Muscle layer of duodenum (tissue), 2 donors: ENCODE results near the gene TOM1L2.
A peak's percentile ranks its signal among the peaks of the same experiment; 100 is the strongest.

ENCODE experiments used
- H3K27ac ChIP-seq: one replicate; pipeline ENCODE4 v1.7.0; 2013; ENCODE audit warnings: mild to moderate bottlenecking, low read length
- H3K27me3 ChIP-seq: one replicate; pipeline ENCODE4 v1.7.0; 2013; ENCODE audit warnings: low read depth, mild to moderate bottlenecking, control low read depth, low read length
- H3K36me3 ChIP-seq, 2 donors: one replicate each; pipeline ENCODE4 v1.7.0; 2013; ENCODE audit warnings: low read length in 2 of 2, control low read depth in 1 of 2, mild to moderate bottlenecking in 1 of 2; ENCODE audit not compliant: insufficient read depth in 2 of 2, control insufficient read depth in 1 of 2
- H3K4me1 ChIP-seq, 2 donors: one replicate each; pipeline ENCODE4 v1.7.0; 2013; ENCODE audit warnings: low read length in 2 of 2, mild to moderate bottlenecking in 2 of 2, control low read depth in 1 of 2, moderate library complexity in 1 of 2; ENCODE audit not compliant: insufficient read depth in 2 of 2, control insufficient read depth in 1 of 2
- H3K4me3 ChIP-seq, 2 donors: one replicate each; pipeline ENCODE4 v1.7.0; 2013; ENCODE audit warnings: low read length in 2 of 2, low read depth in 1 of 2, mild to moderate bottlenecking in 1 of 2
- H3K9me3 ChIP-seq, 2 donors: one replicate each; pipeline ENCODE4 v1.7.0; 2013; ENCODE audit warnings: low read length in 2 of 2, control low read depth in 1 of 2, mild to moderate bottlenecking in 1 of 2; ENCODE audit not compliant: control insufficient read depth in 1 of 2
- donor health status: healthy.

Gene TOM1L2

DNA sequence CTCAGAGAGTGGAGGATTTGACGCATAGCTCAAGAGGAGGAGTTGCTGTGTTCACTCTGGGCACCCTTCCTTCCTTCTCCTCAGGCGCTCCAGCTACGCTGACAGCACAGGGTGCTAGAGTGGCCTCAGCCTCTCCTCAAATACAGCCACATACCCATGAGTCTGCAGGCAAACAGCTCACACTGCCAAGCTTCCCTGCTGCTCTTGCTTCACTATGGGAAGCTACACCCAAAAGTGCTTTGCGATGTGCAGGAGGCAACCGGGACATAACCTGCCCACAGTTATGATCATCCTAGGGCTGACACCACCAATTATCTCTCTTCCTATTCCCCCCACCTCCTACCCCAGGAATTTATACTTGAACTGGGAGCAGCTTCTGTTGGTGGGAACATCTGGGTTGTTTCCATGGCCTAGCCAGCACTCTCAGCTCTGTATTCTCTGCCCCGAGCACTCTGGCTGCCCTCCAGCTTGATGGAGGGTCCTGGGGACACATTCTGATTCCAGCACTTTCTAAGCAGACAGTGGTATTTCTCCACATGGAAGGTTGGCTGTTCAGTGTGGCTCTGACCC, 95.2 kb downstream of the TOM1L2 start:
- peaks cover 32 to 62% of the 10 kb centered on the region in 2 donors for H3K4me1 ChIP-seq
- peaks cover 12 to 20% of the 10 kb centered on the region in 2 donors for H3K36me3 ChIP-seq
- H3K9me3 ChIP-seq, result no peaks in the 10 kb centered on the region
- peak overlapping the region; percentile 64 for H3K27ac ChIP-seq
- peak overlapping the region in 1 of 2 donors; percentile 39 for H3K4me3 ChIP-seq
- no peaks in the 10 kb centered on the region for H3K27me3 ChIP-seq

DNA sequence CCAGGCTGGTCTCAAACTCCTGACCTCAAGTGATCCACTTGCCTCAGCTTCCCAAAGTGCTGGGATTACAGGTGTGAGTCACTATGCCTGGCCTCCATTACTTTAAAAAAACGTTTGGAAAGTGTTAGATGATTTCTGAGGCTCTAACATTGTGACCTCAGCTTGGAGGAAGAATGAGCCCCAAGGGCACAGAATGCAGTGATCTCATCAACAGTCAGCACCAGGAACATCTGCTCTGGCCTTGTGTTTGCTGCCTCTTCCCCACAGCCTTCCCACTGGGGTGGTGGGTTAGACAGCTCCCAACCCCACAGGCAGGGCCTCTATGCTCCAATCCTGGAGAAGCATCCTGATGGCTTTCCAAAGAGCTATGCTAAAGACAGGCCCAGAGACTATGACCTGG, 97.7 kb downstream of the TOM1L2 start:
- no peak overlapping the region for H3K27ac ChIP-seq
- no peak overlapping the region for H3K4me3 ChIP-seq
- peaks cover 32 to 57% of the 10 kb centered on the region in 2 donors for H3K4me1 ChIP-seq

DNA sequence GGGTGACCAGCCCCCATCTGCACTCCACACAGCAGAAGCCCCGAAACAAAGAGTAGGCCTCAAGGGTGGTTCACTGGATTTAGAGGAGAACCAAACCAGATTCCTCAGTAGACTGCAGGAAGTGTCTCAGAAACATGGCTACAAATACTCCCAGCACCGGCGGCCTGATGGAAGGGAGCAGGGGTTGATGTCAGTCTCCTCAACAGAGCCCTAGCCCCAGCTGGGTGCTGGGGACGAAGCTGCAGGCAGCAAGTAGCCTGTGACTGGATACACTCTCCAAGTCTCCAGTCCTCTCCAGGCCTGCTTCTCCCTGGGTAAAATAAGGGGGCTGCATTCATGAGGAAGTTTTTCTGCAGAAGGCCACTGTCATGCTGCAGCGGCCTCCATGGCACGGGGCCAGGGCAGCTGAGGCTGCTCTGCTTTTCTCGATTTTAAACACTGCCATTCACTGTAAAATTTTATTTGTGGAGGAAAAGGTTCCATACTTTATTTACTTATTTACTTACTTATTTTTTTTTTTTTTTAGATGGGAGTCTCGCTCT, 98.7 kb downstream of the TOM1L2 start:
- Histone ChIP-seq H3K4me3 (no peak overlapping the region), H3K27me3 (no peaks in the 10 kb centered on the region), H3K27ac (no peak overlapping the region), H3K36me3 (peaks cover 3 to 6% of the 10 kb centered on the region in 2 donors), H3K9me3 (no peaks in the 10 kb centered on the region), H3K4me1 (peaks cover 30 to 57% of the 10 kb centered on the region in 2 donors)

More for the DNA sequence above, 97.7 kb downstream of the TOM1L2 start:
- Histone ChIP-seq H3K27me3 (no peaks in the 10 kb centered on the region), H3K9me3 (no peaks in the 10 kb centered on the region), H3K36me3 (peaks cover 7 to 10% of the 10 kb centered on the region in 2 donors)

DNA sequence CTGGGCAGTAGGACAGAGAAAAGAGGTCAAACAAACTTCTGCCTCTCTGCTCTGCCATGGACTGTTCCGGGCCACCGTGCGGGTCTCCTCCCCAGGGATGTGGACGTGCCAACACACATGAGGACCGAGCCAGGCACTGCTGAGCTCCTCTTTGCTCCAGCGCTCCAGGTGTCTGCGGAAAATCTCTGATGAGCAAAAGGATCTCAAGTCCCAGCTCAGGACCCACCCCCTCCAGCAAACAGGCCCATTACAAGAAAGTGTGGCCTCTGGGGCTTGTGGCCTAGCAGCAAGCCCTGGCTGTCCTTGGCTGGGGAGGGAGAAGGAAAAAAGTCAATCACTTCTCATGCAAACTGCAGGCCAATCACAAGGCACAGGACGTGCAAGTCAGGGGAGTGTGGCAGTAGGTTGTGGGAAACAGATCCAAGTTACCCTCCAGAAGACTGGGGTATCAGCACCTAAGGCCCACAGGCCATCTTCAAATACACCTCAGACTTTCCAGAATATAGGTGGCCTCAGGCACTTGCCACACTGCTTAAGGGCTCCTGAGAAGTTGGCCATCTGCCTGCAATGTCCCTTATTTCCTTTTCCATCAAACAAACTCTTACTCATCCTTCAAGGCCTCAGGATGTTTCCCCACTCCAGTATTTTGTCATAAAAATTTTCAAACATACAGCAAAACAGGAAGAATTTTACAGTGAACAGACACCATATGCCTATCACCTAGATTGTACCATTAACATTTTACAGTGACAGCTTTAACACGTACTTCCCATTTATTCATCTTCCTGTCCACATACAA, 99.5 kb downstream of the TOM1L2 start:
- Histone ChIP-seq H3K27ac (no peak overlapping the region), H3K4me1 (peaks cover 25 to 54% of the 10 kb centered on the region in 2 donors)

DNA sequence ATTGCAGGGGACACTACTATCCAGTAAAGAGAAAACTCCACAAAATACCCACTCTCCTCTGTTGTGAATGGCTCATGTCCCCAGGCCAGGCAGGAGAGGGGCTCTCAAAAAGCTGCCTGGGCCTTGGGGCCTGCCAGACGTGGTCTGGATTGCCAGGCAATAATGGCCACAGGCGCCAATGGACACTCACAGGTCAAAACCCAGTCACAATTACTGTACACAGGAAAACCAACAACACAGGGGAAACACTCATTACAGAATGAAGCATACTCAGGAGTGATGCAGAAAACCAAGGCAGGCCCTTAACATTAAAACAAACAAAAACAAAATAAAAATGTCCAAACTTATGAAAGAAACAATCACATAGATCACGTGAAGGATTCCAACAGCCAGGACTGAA, 100.3 kb downstream of the TOM1L2 start:
- no peaks in the 10 kb centered on the region for H3K9me3 ChIP-seq
- H3K4me1 ChIP-seq, result peaks cover 19 to 48% of the 10 kb centered on the region in 2 donors
- no peak overlapping the region for H3K27ac ChIP-seq
- no peaks in the 10 kb centered on the region for H3K27me3 ChIP-seq
- H3K36me3 ChIP-seq, result peaks cover 0 to 3% of the 10 kb centered on the region in 2 donors
- H3K4me3 ChIP-seq, result no peak overlapping the region

More for the DNA sequence above, 99.5 kb downstream of the TOM1L2 start:
- peaks cover 0 to 3% of the 10 kb centered on the region in 2 donors for H3K36me3 ChIP-seq
- H3K4me3 ChIP-seq, result no peak overlapping the region
- no peaks in the 10 kb centered on the region for H3K9me3 ChIP-seq
- no peaks in the 10 kb centered on the region for H3K27me3 ChIP-seq

DNA sequence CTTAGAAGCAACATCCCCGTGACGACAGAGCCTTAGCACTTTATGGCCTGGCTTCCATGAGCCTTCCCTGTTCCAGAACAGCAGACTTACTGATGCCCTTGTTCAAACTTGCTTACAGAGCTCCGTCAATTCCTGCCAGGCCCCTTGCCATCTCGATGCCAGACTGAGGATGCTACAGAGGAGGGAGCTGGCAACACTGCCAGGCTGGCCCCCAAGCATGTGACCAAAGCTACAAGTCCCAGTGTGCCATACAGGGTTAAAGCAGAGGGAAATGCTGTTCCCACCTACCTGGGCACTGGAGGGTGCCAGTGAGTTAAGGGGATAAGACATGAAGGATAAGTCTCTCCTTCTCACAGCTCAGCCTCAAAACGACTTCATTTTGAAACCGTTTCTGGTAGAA, 102.0 kb downstream of the TOM1L2 start:
- Histone ChIP-seq H3K9me3 (no peaks in the 10 kb centered on the region), H3K4me1 (peaks cover 5 to 31% of the 10 kb centered on the region in 2 donors), H3K27ac (peak overlapping the region; percentile 20), H3K36me3 (peaks cover 0 to 3% of the 10 kb centered on the region in 2 donors), H3K27me3 (no peaks in the 10 kb centered on the region), H3K4me3 (no peak overlapping the region)

DNA sequence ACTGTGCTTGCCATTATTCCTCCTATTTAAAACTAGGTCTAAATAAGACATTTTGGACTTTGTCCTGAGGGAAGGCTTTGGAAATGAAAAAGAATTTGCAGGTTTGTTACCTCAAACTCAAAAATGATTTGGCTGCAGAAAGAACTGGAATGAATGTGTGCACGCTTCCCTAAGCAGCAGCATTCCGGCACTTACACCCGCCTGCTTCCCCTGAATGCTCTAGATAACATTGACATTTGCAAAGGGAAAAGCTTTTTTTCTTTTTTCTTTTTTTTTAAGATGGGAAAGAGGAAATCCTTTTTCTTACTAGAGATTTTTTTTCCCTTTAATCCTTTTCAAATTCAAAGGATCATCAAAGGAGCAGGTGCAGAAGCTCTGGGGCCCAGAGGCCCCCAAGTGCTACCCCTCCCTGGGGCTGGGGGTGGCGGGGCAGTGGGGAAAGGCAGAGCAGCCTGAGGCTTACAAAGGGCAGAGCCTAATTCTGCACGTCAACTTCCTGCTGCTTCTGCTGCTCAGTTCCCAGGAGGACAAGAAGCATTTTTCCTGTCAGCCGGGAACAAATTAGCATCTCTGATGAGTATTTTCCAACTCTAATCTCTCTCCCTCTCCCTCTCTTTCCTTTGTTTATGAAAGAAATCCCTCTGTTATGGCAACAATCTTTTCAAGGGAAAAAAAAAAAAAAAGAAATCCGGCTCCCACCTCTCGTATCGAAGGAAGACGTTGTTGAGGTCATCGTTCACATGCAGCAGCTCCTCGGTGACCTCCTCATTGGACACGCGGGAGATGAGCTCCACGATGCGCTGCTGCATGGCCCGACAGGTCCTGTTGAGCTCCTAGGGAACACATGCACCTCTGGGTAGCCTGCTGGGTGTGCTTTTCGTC, 103.3 kb downstream of the TOM1L2 start:
- Histone ChIP-seq H3K27ac (peak overlapping the region; percentile 20), H3K4me3 (no peak overlapping the region), H3K27me3 (no peaks in the 10 kb centered on the region), H3K9me3 (no peaks in the 10 kb centered on the region), H3K4me1 (peaks cover 5 to 30% of the 10 kb centered on the region in 2 donors), H3K36me3 (peaks cover 0 to 6% of the 10 kb centered on the region in 2 donors)

DNA sequence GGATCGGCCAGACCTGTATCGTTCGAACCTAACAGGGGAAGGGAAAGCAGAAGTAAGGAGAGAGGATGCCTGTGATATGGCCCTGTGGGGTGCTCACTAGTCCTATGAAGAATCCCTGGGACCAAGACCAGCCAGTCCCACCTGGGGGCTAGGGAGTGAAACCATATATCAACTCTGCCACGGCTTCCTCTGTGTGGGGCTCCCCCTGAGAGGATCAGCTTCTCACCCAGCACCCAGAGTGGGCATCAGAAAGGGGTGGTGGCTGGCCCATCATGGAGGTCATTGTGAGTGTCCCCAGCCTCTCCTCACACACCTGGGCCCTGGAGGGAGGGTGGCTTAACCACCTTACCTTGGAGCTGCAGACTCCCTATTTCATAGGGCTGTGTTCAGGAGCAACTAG, 105.3 kb downstream of the TOM1L2 start:
- no peak overlapping the region for H3K27ac ChIP-seq
- H3K4me3 ChIP-seq, result no peak overlapping the region
- no peaks in the 10 kb centered on the region for H3K9me3 ChIP-seq
- peaks cover 5 to 17% of the 10 kb centered on the region in 2 donors for H3K4me1 ChIP-seq
- H3K27me3 ChIP-seq, result no peaks in the 10 kb centered on the region
- H3K36me3 ChIP-seq, result peaks cover 0 to 13% of the 10 kb centered on the region in 2 donors

DNA sequence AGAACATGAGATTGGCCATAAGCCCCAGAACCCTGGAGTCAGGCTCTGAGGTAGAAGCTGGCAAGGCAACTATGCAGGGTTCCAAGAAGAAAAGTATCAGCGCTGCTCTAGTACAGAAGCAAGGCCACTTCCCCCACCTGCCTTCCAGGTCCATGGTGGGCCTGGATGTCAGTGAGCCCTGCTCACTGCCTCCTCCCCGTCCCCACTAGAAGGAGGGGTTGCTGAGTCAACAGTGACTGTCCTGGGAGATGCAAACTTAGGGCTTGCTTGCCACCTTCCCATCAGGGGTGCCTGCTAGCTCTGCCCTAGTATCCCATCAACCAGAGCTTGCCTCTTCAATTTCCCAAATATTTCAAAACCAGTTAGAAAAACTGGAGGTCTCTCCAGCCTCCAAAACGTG, 105.8 kb downstream of the TOM1L2 start:
- Histone ChIP-seq H3K36me3 (peaks cover 0 to 16% of the 10 kb centered on the region in 2 donors), H3K9me3 (no peaks in the 10 kb centered on the region), H3K27me3 (no peaks in the 10 kb centered on the region), H3K27ac (no peak overlapping the region), H3K4me3 (no peak overlapping the region), H3K4me1 (peaks cover 5 to 17% of the 10 kb centered on the region in 2 donors)

DNA sequence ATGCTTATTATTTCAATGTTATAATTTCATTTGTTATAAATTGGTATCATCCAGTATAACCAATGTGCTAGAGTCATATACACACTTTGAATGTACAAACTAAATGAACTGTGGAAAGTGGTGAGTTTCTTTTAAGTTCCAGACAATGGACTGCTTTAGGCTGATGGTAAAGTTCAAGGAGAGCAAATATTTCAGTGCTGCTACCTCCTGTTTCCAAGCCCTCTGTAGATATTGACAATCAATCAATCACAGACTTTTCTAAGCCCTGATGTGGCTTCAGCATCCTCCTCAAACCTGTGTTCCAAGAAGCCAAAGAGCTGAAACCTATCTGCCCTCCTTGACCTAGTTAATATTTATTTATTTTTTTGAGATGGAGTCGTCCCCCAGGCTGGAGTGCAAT, 107.2 kb downstream of the TOM1L2 start:
- Histone ChIP-seq H3K27me3 (no peaks in the 10 kb centered on the region), H3K36me3 (peaks cover 0 to 24% of the 10 kb centered on the region in 2 donors), H3K27ac (no peak overlapping the region), H3K4me1 (peaks cover 5 to 27% of the 10 kb centered on the region in 2 donors), H3K9me3 (no peaks in the 10 kb centered on the region), H3K4me3 (no peak overlapping the region)

DNA sequence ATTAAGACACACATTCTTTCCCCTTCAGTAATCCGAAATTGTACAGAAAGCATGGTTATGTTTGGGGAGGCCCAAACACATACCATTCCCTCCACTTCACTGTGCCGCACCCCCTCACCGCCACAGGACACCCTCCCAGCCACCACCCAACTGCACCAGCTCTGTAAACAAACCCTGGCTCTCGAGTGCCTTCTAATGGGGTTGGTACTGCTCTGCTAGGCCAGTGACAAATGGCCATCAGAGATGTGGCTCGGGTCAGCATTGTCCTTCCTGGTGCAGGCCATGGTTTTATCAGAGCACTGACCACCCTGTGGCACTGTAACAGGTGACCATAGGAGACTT, 111.5 kb downstream of the TOM1L2 start:
- peaks cover 0 to 15% of the 10 kb centered on the region in 2 donors for H3K4me1 ChIP-seq
- H3K27ac ChIP-seq, result no peak overlapping the region

More for the DNA sequence above, 111.5 kb downstream of the TOM1L2 start:
- Histone ChIP-seq H3K27me3 (no peaks in the 10 kb centered on the region), H3K4me3 (no peak overlapping the region), H3K9me3 (no peaks in the 10 kb centered on the region), H3K36me3 (peaks cover 0 to 24% of the 10 kb centered on the region in 2 donors)
